GM19239 (cell line): ENCODE data around the gene CCDC148.

ENCODE experiments used
- DNase-seq: peaks from one replicate; pipeline ENCODE4 v3.0.0; 2011; ENCODE audit warnings: low spot score; ENCODE audit not compliant: insufficient read length
- FAIRE-seq: peaks from 2 replicates; lab custom pipeline; 2011; peaks lifted over from hg19 to GRCh38; lab: Jason Lieb, UNC

Gene CCDC148

GRCh38 chr2:158189526-158189925, 267.0 kb downstream of the CCDC148 start:
- DNase-seq (no peak), FAIRE-seq (peak; percentile 64)

GRCh38 chr2:158187908-158188307, 268.6 kb downstream of the CCDC148 start:
- FAIRE-seq (no peak), DNase-seq (no peak)

- FAIRE-seq, result no peak
- DNase-seq, result no peak
Measured at GRCh38 chr2:158184556-158185343, 271.8 kb downstream of the CCDC148 start.

DNA sequence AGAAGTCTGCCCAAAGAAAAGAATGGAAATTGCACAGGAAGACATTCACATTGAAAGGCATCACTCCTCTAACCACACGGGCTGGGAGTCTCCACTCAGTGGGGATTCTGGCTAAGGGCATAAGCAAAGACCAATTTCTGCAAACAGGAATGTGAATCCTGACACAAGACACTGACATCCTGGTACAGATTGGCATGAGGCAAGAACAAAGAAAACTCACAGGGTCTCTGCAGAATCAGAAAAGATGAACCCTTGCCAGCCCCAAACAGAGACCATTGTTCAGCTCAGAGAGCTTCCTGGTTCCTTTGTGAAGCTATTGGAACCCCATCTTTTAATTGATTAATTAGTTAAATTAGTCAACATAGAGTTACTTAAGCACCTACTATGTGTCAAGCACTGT, 272.6 kb downstream of the CCDC148 start:
- DNase-seq (no peak), FAIRE-seq (no peak)

DNA sequence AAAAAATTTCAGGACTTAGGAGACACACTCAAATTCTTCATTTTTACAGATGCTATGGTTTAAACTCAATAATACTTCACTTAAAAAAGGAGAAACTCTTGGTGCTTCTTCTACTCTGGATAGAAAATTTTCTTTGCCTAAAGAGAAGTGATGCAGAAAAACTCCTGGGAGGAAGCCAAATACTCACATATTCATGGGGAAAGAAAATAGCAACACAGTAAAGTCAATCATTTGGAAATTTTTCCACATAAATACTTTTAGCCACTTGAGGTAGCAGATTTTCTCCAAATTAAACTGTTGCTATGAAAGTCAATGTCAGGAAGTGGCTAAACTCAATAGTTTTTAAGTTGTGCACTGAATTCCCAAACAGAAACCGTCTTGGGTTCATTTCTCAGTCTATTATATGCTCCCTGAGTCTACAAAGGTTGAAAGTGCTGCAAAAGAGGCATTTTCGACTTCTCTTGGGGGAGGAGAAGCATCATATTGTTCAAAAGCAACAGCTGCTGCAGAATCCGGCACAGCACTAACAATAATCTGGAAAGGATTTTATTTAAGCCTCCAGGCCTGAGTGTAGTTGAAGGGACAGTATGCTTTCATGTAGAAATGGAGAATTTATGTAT, 273.8 kb downstream of the CCDC148 start:
- no peak for DNase-seq
- no peak for FAIRE-seq

DNA sequence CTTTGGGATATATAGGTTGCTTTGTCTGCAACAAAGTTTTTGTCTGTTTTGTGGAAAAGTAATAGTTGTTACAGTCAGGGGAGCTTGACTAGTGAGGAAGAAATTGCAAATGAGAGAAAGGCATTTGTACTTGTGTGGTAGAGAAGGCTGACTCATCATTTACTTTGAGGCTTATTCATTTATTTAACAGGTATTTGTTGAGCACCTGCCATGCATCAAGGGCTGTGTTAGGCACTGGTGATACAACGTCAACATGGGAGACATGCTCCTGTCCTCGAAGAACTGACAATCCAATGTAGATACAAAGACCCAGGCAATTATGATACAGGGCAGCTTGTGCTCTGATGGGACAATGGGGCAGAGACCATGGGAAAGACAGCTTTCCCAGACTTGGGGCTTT, 275.4 kb downstream of the CCDC148 start:
- DNase-seq (no peak), FAIRE-seq (no peak)

DNA sequence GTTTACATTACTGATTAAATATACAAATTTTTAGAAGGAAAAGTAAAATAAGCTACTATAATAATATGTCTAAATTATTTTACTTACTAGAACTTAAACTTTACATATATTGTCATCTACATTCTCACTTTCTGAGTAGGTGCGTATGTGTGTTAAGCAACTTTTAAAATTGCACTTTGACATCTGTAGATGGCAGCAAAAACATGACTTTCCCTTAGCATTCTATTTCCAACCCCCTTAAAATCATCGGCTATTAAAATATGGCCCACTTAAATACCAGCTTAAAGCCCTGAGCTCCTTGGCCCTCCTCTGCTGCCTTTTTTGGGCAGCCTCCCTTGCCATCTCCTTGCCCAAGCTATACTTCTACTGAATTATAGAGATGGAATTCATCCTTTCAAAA, 276.9 kb downstream of the CCDC148 start:
- FAIRE-seq (no peak), DNase-seq (no peak)

DNA sequence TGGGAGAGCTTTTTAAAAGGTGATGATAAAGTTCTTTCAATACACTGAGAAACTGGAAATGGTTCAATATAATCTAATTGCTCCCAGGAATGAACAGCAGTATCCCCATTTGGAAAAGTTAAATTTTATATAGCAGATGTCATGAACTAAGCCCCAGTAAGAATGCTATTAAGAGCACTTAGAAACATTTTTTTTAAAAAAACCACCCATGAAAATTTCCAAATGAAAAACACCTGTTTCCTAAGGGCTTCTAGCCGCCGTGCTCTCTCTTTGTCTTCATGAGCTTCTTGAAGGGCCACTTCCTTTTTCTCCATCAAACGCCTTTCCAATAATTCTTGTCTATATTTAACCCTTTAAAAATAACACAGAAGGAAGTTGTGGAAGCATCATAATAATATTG, 277.9 kb downstream of the CCDC148 start:
- FAIRE-seq, result no peak
- DNase-seq, result no peak

DNA sequence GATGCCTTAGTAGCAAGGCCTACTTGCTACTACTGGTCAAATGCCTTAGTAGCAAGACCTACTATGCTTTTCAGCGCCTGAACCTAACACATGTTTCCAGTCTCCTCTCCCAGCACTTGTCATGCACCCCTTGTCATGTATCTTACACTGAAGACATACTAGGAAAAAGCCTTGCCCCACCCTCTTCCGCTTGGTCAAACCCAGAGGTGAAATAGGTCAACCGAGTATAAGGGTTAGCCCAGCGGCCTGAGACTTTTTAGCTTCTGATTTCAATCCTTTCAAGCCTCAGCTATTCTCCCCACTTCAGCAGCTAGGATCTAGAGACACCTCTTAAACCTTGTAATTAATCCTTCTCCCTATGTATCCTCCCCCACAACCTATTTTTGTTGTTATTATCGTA, 281.6 kb downstream of the CCDC148 start:
- DNase-seq, result no peak
- no peak for FAIRE-seq

GRCh38 chr2:158174495-158174894, 282.1 kb downstream of the CCDC148 start:
- DNase-seq (no peak), FAIRE-seq (no peak)

GRCh38 chr2:158172719-158173118, 283.8 kb downstream of the CCDC148 start:
- no peak for DNase-seq
- no peak for FAIRE-seq

- DNase-seq (no peak), FAIRE-seq (no peak)
Measured at GRCh38 chr2:158154596-158154995, 302.0 kb downstream of the CCDC148 start.

- DNase-seq (no peak), FAIRE-seq (no peak)
Measured at GRCh38 chr2:158153270-158154015, 303.1 kb downstream of the CCDC148 start.

DNA sequence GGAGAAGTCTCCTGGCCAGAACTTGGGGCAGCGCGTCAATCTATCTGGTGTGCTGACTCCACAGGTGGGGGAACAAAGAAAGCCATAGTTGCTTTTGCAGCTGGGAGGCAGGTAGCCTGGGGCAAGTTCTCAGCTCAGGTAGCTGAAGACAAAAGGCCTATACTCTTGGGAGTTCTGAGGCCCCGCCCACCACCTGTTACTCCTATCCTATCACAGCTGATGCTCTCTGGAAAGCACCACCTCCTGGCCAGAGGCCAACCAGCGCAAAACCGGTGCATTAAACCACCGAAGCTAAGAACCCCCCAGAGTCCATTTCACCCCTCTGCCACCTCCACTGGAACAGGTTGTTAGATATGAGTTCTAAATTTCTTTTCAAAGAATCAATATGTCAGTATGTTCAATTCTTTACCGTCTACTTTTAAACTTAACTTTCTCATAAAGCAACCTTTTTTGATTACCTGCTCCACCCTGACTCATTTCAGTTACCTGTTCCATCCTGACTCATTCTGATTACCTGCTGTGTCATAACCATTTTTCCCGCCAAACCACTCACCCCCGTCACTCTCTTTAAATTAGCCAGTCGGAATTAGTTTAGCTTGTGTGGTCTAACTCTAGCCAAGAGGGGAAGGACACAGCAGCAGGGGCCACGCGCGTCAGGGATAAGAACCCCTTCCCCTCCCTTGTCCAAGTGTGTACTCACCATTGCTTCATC, 311.5 kb downstream of the CCDC148 start:
- DNase-seq (no peak), FAIRE-seq (no peak)

- no peak for FAIRE-seq
- DNase-seq, result no peak
Measured at GRCh38 chr2:158143703-158144360, 312.7 kb downstream of the CCDC148 start.

GRCh38 chr2:158142568-158143332, 313.8 kb downstream of the CCDC148 start:
- FAIRE-seq, result no peak

GRCh38 chr2:158142165-158142564, 314.4 kb downstream of the CCDC148 start:
- FAIRE-seq (no peak), DNase-seq (no peak)

More at GRCh38 chr2:158142568-158143332, 313.8 kb downstream of the CCDC148 start:
- DNase-seq, result no peak

DNA sequence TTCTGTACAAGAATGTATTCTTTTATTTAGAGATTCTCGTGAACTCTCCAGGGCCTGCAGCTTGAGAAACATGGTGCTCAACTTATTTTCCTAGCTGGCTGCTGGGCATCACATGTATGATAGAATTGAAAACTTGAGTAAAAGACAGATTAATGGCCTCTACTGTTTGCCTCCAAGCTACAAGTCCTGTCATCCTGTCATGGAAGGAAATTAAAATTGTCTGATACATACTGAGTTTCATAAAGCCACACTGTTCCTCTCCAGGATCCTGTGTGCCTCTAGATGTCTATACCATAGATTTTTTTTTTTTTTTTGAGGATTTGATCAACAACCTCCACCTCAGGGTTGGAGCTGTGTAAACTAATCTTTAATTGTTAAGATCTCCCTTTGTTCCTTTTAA, 316.4 kb downstream of the CCDC148 start:
- DNase-seq (no peak), FAIRE-seq (no peak)

DNA sequence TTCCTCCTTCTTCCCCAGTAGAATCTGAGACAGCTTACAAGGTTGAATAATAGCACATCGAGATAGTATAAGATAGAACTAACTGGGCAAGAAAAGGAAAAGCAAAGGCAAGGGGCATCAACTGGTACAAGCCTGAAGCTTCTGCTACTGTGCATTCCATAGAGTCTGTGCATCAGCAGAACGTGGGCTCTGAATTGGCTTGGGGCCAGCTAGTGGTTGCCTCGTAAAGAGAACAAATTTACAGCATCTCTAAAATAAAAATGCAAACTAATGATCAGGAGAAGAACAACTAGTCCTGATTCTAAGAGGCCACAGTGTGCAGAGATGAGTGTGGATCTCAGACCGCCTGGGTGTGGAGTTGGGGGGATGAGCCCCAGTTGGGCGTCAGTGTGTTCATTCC, 318.3 kb downstream of the CCDC148 start:
- no peak for FAIRE-seq
- no peak for DNase-seq
